Keratinocyte (primary cell): ENCODE results near the gene ITPK1. TPM values are rescaled to one million over a fixed set of nuclear protein-coding genes. Genes with fewer than 3 reads are reported as not detected.

Source experiments
- DNase-seq: peaks from one replicate; pipeline ENCODE4 v3.0.0-alpha.2; 2011; ENCODE audit warnings: low read depth, missing footprints, low spot score
- FAIRE-seq: peaks from 2 replicates; lab custom pipeline; 2011; peaks lifted over from hg19 to GRCh38; lab: Jason Lieb, UNC
- H2AFZ ChIP-seq: 2 replicates; pipeline ENCODE4 v1.6.0; 2012; ENCODE audit warnings: low read length, control low read depth, inconsistent platforms; ENCODE audit not compliant: control insufficient read depth
- H3K27ac ChIP-seq: 2 replicates; pipeline ENCODE4 v1.5.1; 2011; ENCODE audit warnings: low read length; ENCODE audit not compliant: control insufficient read depth, insufficient read depth
- H3K27me3 ChIP-seq: 3 replicates; pipeline ENCODE4 v1.6.0; 2011; ENCODE audit warnings: low read length; ENCODE audit not compliant: control insufficient read depth, insufficient read depth; ENCODE audit errors: extremely low read depth
- H3K36me3 ChIP-seq, 2 experiments: 2 replicates in 1 of 2; 3 replicates in 1 of 2; pipeline ENCODE4 v1.5.1; 2011; ENCODE audit warnings: low read length in 2 of 2, mild to moderate bottlenecking in 1 of 2; ENCODE audit not compliant: control insufficient read depth in 2 of 2, insufficient read depth in 2 of 2; ENCODE audit errors: extremely low read depth in 1 of 2
- H3K4me1 ChIP-seq: 3 replicates; pipeline ENCODE4 v1.5.1; 2011; ENCODE audit warnings: low read length; ENCODE audit not compliant: control insufficient read depth, insufficient read depth; ENCODE audit errors: extremely low read depth
- H3K4me2 ChIP-seq: 3 replicates; pipeline ENCODE4 v1.6.0; 2011; ENCODE audit warnings: low read depth, low read length; ENCODE audit not compliant: control insufficient read depth, insufficient read depth; ENCODE audit errors: extremely low read depth
- H3K4me3 ChIP-seq, 3 experiments: fragments of 200-600 bp in 1 of 3; sonication (generic) in 1 of 3; 2 replicates in 2 of 3; 3 replicates in 1 of 3; pipeline ENCODE4 v1.5.1; 2011 to 2016; ENCODE audit warnings: low read length in 3 of 3, mild to moderate bottlenecking in 3 of 3, control low read depth in 2 of 3, inconsistent platforms in 1 of 3, low read depth in 1 of 3, mixed read lengths in 1 of 3, mixed run types in 1 of 3, moderate library complexity in 1 of 3; ENCODE audit not compliant: control insufficient read depth in 2 of 3, insufficient read depth in 2 of 3; ENCODE audit errors: extremely low read depth in 1 of 3
- H3K79me2 ChIP-seq: 2 replicates; pipeline ENCODE4 v1.6.0; 2012; ENCODE audit warnings: low read length; ENCODE audit not compliant: control insufficient read depth, insufficient read depth
- H3K9ac ChIP-seq: 3 replicates; pipeline ENCODE4 v1.6.0; 2011; ENCODE audit warnings: low read length; ENCODE audit not compliant: control insufficient read depth, insufficient read depth; ENCODE audit errors: extremely low read depth
- H3K9me1 ChIP-seq: 3 replicates; pipeline ENCODE4 v1.6.0; 2011; ENCODE audit warnings: low read length; ENCODE audit not compliant: control insufficient read depth, insufficient read depth; ENCODE audit errors: extremely low read depth
- H3K9me3 ChIP-seq: 2 replicates; pipeline ENCODE4 v1.5.1; 2012; ENCODE audit warnings: low read depth, low read length; ENCODE audit not compliant: control insufficient read depth
- H4K20me1 ChIP-seq: 3 replicates; pipeline ENCODE4 v1.6.0; 2011; ENCODE audit warnings: low read length; ENCODE audit not compliant: control insufficient read depth, insufficient read depth; ENCODE audit errors: extremely low read depth
- CTCF ChIP-seq, 3 experiments: IDR thresholded peaks in 1 of 3; conservative IDR thresholded peaks in 1 of 3; optimal IDR thresholded peaks in 1 of 3; 2 replicates in 2 of 3; 3 replicates in 1 of 3; pipeline versions ENCODE3 to v1.5.1; 2011; ENCODE audit warnings: low read length in 3 of 3, mild to moderate bottlenecking in 3 of 3, moderate library complexity in 2 of 3, control low read depth in 1 of 3, inconsistent platforms in 1 of 3; ENCODE audit not compliant: insufficient read depth in 2 of 3; ENCODE audit errors: extremely low read depth in 1 of 3
- EZH2 ChIP-seq: IDR thresholded peaks from one replicate; pipeline ENCODE4 v1.6.1; 2012; ENCODE audit warnings: inconsistent platforms, mild to moderate bottlenecking, low read length, moderate library complexity
- dilution Hi-C: fragments of 300-500 bp; cut with MboI; formaldehyde crosslinking; loops from one replicate; pipeline ENCODE4 v1.7.0; 2020; ENCODE audit warnings: low sequenced_read_pairs; ENCODE audit not compliant: extremely low pct_ligation_motif_present
- polyA plus RNA-seq, 5 experiments: library from polyadenylated mRNA; depleted of rRNA in 3 of 5; stranded (reverse) in 3 of 5; stranded (forward) in 1 of 5; unstranded in 1 of 5; fragments of >200 nt; gene quantifications; 1 replicate in 1 of 5; 2 replicates in 3 of 5; 3 replicates in 1 of 5; pipeline versions ENCODE4 v1.2.1 to v1.2.3, GENCODE V29; 2011 to 2012; ENCODE audit warnings: missing spikeins in 2 of 5, low read depth in 1 of 5, low replicate concordance in 1 of 5

Gene ITPK1
- polyA plus RNA-seq, 1 donor (not counting 4 experiments of a cell fraction or from before 2014, with no cell fraction given) = 67.8 TPM

GRCh38 chr14:93048843-93049242, 66.9 kb downstream of the ITPK1 start:
- Histone ChIP-seq H3K4me2 (no peak overlapping the region), H3K36me3 (peaks cover 4 to 11% of the 10 kb centered on the region in 2 experiments), H3K9ac (no peak overlapping the region), H2AFZ (no peak overlapping the region), H4K20me1 (no peaks in the 10 kb centered on the region), H3K79me2 (peaks cover 8% of the 10 kb centered on the region), H3K27ac (no peak overlapping the region), H3K4me3 (no peak overlapping the region), H3K9me1 (no peaks in the 10 kb centered on the region), H3K27me3 (no peaks in the 10 kb centered on the region), H3K9me3 (no peaks in the 10 kb centered on the region), H3K4me1 (peaks cover 41% of the 10 kb centered on the region)
- FAIRE-seq (no peak), DNase-seq (no peak)
- dilution Hi-C loops = no loop called here
- TF ChIP-seq EZH2 (no peak), CTCF (optimal IDR thresholded peaks at IDR 0.05 in 1 of 3, IDR thresholded peaks at IDR 0.05 in 1 of 3, conservative IDR thresholded peaks at IDR 0.05 in 1 of 3; ENCODE audit: extremely low read depth in 1 of 3, insufficient read depth in 2 of 3, low read length in 3 of 3) (no peak)

- no peak overlapping the region for H3K9ac ChIP-seq
- H3K4me3 ChIP-seq = no peak overlapping the region
- H3K79me2 ChIP-seq = peaks cover 8% of the 10 kb centered on the region
- H4K20me1 ChIP-seq = no peaks in the 10 kb centered on the region
- no peak for TF ChIP-seq EZH2
- no peak for TF ChIP-seq CTCF (optimal IDR thresholded peaks at IDR 0.05 in 1 of 3, IDR thresholded peaks at IDR 0.05 in 1 of 3, conservative IDR thresholded peaks at IDR 0.05 in 1 of 3; ENCODE audit: extremely low read depth in 1 of 3, insufficient read depth in 2 of 3, low read length in 3 of 3)
- no peak overlapping the region for H2AFZ ChIP-seq
- H3K9me3 ChIP-seq = no peaks in the 10 kb centered on the region
- no peak overlapping the region for H3K27ac ChIP-seq
- H3K36me3 ChIP-seq = peaks cover 4 to 8% of the 10 kb centered on the region in 2 experiments
- no peaks in the 10 kb centered on the region for H3K27me3 ChIP-seq
- FAIRE-seq = no peak
- peak overlapping the region; percentile 1 for H3K4me2 ChIP-seq
- H3K4me1 ChIP-seq = peaks cover 53% of the 10 kb centered on the region
- dilution Hi-C loops = no loop called here
- DNase-seq = no peak
- H3K9me1 ChIP-seq = no peaks in the 10 kb centered on the region
Measured at GRCh38 chr14:93047661-93048060, 68.1 kb downstream of the ITPK1 start.
